ENCODE measurements around the gene APC2. TPM values are rescaled to one million over a fixed set of nuclear protein-coding genes. Genes with fewer than 3 reads are reported as not detected.

The APC2 gene
- total and polyA plus RNA-seq, 7 donors = 0.01 to 0.06 (median 0.04) TPM; not detected in 1

DNA sequence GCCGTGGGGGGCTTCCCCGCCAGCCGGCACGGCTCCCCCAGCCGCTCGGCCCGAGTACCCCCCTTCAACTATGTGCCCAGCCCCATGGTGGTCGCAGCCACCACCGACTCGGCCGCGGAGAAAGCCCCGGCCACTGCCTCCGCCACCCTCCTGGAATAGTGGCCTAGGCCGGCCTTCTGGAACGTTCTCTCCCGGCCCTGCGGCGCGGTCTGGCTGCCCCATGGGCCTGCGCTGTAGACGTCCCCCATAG is 20.1 kb downstream of the APC2 start:
- intact Hi-C loops (cut with DNase I) = no loop called here
- 1 to 2% (median 2%) methylated on average over 15 to 22 of the region's 22 CpGs for WGBS, 3 donors
- DNase-seq = peak in 1 of 2 donors; percentile 56
- Histone ChIP-seq H3K4me1 (peaks cover 50% of the 10 kb centered on the region), H3K27me3 (ENCODE audit: insufficient read depth in 3 of 3, low read length in 2 of 3) (peaks cover 0 to 81% (median 71%) of the 10 kb centered on the region in 3 donors), H3K4me3 (peak overlapping the region; percentile 58), H3K36me3 (ENCODE audit: insufficient read depth in 1 of 2, low read depth in 1 of 2) (peaks cover 0 to 4% of the 10 kb centered on the region in 2 donors), H3K9me3 (no peaks in the 10 kb centered on the region), H3K27ac (no peak overlapping the region)
- TF ChIP-seq, protein P1, sequence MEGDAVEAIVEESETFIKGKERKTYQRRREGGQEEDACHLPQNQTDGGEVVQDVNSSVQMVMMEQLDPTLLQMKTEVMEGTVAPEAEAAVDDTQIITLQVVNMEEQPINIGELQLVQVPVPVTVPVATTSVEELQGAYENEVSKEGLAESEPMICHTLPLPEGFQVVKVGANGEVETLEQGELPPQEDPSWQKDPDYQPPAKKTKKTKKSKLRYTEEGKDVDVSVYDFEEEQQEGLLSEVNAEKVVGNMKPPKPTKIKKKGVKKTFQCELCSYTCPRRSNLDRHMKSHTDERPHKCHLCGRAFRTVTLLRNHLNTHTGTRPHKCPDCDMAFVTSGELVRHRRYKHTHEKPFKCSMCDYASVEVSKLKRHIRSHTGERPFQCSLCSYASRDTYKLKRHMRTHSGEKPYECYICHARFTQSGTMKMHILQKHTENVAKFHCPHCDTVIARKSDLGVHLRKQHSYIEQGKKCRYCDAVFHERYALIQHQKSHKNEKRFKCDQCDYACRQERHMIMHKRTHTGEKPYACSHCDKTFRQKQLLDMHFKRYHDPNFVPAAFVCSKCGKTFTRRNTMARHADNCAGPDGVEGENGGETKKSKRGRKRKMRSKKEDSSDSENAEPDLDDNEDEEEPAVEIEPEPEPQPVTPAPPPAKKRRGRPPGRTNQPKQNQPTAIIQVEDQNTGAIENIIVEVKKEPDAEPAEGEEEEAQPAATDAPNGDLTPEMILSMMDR (IDR thresholded peaks at IDR 0.05) = no peak
- ATAC-seq = peak in 1 of 4 donors; percentile 1

DNA sequence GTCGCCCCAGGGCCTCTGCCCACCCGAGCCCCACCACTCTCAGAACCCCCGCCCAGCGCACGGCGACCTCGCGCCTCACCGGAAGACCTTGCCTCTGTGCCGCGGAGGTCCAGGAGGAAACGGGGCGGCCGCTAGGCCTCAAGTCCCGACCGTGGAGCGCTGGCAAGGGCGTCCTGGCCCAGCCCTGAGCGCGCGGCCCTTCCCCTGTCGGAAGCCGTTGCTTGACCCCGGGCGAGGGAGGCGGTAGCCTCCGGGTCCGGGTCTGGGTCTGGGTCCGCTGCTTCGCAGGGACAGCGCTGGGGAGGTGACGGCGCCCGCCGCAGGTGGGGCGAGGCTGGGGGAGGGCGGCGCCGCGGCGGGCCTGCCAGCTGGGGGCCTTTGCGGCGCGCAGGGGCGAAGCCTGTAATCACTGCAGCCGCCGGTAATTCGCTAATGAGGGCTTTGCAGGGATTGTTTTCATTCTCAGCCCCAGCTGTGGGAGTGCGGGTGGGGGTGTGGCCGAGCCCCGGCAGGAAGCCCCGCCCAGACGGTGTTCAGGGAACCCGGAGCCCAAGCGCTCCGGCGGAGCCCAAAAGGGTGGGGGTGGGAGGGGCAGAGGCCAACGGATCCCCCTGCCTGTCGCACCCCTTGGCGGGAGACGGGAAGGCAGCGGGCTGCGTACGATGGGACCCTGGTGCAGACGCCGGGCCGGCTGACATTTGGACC is 20.5 kb downstream of the APC2 start:
- H3K36me3 ChIP-seq (ENCODE audit: insufficient read depth in 1 of 2, low read depth in 1 of 2) = peaks cover 0 to 9% of the 10 kb centered on the region in 2 donors
- DNase-seq (peak in 1 of 2 donors; percentile 35), ATAC-seq (peak in 1 of 4 donors; percentile 5)
- H3K9me3 ChIP-seq = no peaks in the 10 kb centered on the region
- intact Hi-C loops (cut with DNase I) = no loop called here
- 0 to 1% (median 1%) methylated on average over 39 to 67 of the region's 67 CpGs for WGBS, 3 donors
- TF ChIP-seq, protein P1 (IDR thresholded peaks at IDR 0.05) = no peak
- H3K27ac ChIP-seq = no peak overlapping the region
- peaks cover 0 to 76% (median 67%) of the 10 kb centered on the region in 3 donors for H3K27me3 ChIP-seq (ENCODE audit: insufficient read depth in 3 of 3, low read length in 2 of 3)
- peaks cover 50% of the 10 kb centered on the region for H3K4me1 ChIP-seq
- peak overlapping the region; percentile 58 for H3K4me3 ChIP-seq

DNA sequence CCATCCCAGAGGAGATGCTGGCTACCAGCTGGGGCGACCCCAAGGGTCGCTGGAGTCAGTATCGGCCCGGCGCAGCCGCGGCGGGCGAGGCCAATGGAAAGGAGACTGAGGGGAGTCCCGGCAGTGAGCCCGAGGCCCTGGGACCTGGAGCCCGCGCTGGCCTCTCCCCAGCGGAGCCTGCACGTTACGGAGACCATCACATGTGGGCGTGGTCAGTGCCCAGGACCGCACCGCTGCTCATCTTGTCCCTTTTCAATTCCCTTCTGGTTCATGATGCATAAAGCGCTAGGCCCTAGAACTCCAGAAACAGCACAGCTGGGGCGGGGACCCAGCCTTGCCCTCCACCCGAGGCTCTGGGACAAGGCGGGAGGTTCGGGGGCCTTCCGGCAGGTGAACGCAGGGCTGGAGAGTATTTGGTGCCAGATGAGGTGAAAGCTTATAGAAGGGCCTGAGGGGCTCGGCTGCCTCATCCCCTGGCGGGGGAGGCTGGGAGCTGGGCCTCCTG is 21.1 kb downstream of the APC2 start:
- 3 to 5% (median 4%) methylated on average over 27 to 28 of the region's 28 CpGs for WGBS, 3 donors
- no peaks in the 10 kb centered on the region for H3K9me3 ChIP-seq
- TF ChIP-seq, protein P1 (IDR thresholded peaks at IDR 0.05) = no peak
- H3K36me3 ChIP-seq (ENCODE audit: insufficient read depth in 1 of 2, low read depth in 1 of 2) = peaks cover 0 to 14% of the 10 kb centered on the region in 2 donors
- H3K4me1 ChIP-seq = peaks cover 50% of the 10 kb centered on the region
- peak overlapping the region; percentile 58 for H3K4me3 ChIP-seq
- intact Hi-C loops (cut with DNase I) = no loop called here
- DNase-seq (peak; percentile 21 to 56), ATAC-seq (no peak)
- H3K27me3 ChIP-seq (ENCODE audit: insufficient read depth in 3 of 3, low read length in 2 of 3) = peaks cover 0 to 70% (median 64%) of the 10 kb centered on the region in 3 donors
- H3K27ac ChIP-seq = no peak overlapping the region

DNA sequence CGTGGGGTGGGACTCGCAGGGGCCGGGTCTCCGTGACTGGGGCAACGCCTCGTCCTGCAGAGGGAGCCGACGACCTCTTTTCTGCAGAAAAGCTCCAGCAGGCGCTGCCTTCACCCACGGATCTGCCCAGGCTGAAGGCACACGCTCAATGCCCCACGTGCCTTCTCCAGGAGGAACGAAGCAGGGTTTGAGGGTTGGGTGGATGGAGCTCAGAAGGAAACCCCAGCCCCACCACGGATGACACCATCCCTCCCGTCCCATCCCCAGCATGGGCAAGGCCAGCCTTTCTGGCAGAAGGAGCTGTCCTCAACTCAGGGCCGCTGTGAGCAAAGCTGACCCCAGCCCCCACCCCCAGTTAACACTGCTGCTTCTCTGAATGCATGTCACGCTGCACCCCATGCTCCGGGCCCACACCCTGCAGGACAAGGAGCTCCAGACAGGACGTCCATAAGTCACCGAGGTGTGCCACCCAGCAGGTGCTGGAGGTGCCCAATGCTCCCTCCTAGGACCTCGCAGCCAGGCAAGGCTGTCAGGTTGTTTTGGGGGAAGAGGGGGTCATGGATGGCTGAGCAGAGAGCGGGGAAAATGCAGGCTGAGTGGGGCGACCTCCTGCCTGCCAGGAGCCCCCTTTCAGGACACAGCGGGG is 21.7 kb downstream of the APC2 start:
- H3K4me3 ChIP-seq = peak overlapping the region; percentile 58
- DNase-seq = peak in 1 of 2 donors; percentile 49

More for the DNA sequence above, 21.7 kb downstream of the APC2 start:
- Histone ChIP-seq H3K4me1 (peaks cover 50% of the 10 kb centered on the region), H3K9me3 (no peaks in the 10 kb centered on the region), H3K27me3 (ENCODE audit: insufficient read depth in 3 of 3, low read length in 2 of 3) (peaks cover 0 to 65% (median 59%) of the 10 kb centered on the region in 3 donors), H3K27ac (no peak overlapping the region), H3K36me3 (ENCODE audit: insufficient read depth in 1 of 2, low read depth in 1 of 2) (peaks cover 0 to 18% of the 10 kb centered on the region in 2 donors)
- intact Hi-C loops (cut with DNase I) = loop anchor here in 1 of 2 donors (1.0 kb wide), 1 partner anchor 25 kb away; no protein-coding TSS in a partner anchor
- TF ChIP-seq, protein P1 (IDR thresholded peaks at IDR 0.05) = no peak
- WGBS, 3 donors = 19 to 23% (median 21%) methylated on average over 21 to 24 of the region's 24 CpGs
- ATAC-seq = no peak
